ENCODE data around the gene RUNDC1.
A peak's percentile ranks its signal among the peaks of the same experiment; 100 is the strongest.
"Not testable (repeated sequence)": the region's sequence is repeated elsewhere in the genome, so short reads cannot be mapped to it uniquely, and the experiment has no call there.

RUNDC1 gene

DNA sequence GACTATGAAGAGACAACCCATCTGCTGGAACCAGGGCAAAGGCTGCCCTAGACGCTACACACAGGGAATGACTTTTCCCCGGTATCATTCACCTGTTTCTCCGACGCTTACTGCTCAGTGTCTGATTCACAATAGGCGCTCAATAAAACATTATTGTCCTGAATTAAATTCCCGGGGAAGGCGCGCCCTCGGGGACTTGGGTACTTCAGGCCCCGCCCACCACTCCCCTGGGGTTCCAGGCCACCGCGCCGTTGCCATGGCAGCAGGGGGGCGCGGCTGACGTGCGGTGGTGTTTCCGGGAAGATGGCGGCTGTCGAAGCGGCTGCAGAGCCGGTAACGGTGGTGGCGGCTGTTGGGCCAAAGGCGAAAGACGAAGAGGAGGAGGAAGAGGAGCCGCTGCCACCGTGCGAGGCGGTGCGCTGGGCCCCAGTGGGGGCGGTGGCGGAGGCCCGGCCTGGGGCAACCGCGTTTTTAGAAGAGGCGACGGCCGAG, at the start of gene RUNDC1:
TSS of gene RUNDC1 (plus strand) at position 292 of the 492 bp plus-strand sequence. CDS start at position 304, 12 bp downstream.
- DNase-seq = peak; percentile 88

- DNase-seq = peak; percentile 81
Observed at GRCh38 chr17:42937712-42938596, 42.4 kb upstream of the RUNDC1 start.

- no peak for DNase-seq
Observed at GRCh38 chr17:42944211-42944610, 36.2 kb upstream of the RUNDC1 start.

DNA sequence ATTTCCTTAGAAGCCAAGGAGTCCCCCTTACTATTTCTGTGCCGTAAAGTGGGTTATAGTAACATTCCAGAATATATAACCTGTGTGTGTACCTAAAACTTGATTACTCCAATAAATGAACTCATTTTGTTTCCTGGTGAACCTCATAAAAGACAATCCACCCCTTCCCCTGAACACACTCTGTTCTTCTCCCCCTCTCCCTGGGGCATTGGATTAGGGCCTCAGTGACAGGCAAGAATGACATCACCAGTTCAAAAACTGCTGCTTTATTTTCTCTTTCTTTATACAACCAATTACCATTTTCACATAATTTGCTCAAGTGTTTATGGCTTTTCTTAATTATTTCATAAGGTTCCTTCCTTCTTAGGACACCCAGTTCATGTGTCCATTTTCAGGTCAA, 33.6 kb upstream of the RUNDC1 start:
- no peak for DNase-seq

DNA sequence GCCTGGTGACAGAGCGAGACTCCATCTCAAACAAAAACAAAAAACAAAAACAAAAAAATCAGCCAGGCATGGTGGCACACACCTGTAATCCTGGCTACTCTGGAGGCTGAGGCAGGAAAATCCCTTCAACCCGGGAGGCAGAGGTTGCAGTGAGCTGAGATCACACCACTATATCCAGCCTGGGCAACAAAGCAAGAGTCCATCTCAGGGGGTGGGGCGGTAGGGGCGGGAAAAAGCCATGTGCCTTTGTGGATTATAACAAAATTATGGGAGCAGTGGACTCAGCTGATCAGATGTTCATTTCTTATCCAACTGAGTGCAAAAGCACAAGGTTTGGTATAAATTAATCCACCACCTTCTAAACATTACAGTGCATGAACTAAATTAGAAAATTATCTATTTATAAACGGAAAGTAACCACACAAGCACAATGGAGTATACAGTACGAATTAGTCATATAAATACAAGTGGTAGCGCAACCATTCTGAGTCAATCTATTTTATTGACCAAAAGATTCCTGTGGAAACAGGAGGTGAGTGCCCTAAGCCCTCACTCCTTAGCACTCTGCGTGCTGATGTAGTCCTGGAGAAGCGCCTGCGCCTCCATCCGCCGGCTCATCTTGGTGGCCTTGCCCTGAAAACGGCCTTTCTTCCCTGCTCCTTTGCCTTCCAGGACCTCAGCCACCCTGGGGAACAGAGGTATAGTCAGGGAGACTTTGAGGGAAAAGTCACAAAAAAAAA, 30.2 kb upstream of the RUNDC1 start:
- DNase-seq = no peak

DNA sequence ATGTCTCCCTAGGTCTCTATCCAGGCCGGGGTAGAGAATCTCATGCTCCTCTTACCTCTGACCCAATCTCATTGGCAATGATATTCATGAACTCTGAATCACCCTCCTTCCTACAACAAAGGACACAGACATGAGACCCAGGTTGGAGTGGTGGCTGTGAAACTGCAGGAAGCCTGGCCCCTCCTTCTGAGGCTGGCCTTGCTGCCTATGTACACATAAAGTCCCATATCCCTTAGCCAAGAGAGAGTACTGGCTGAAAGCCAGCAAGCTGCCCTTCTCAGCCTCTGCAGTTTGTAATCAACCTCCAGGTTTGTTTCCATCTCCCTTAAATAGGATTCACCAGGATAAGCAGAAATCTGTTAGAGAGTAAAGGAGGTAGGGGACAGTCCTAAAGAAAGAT, 26.7 kb upstream of the RUNDC1 start:
- DNase-seq = no peak

DNA sequence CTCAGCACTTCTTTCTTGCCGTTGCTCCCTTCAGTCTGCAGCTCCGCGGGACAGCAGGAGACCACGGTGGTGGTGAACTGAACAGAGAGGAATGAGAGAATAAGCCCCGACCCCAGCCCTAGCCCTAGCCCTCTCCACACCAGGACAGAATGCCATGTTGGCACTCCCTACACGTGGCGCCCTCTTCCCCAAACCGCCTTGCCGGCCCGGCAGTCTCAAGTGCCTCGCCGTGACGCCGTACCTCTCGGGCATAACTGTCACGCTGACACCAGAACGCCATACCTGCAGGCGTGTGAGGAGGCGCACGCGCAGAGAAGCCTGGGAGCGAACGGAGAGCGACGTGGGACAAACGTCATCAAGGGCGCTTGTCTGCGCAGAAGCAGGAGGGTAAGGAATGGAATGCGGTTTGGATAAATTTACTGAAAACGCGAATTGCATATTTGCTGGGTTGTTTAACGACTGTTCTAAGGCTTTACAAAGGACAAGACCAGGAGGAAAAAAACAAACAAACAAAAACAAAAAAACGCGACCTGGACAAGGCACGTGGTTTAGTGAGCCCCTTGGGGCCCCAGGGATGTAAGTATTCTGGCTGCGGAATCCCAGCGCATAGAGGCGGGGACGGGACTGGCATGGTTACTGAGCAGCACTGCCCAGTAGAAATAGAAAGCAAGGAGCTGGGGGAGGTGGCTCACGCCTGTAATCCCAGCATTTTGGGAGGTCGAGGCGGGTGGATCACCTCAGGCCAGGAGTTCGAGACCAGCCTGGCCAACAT, 16.0 kb upstream of the RUNDC1 start, which contains the start of gene AARSD1:
TSS of gene AARSD1 (minus strand) at position 294 of the 772 bp plus-strand sequence. CDS start at position 280, 14 bp downstream.
- DNase-seq = peak; percentile 94

- no peak for DNase-seq
Observed at GRCh38 chr17:42967925-42968324, 12.4 kb upstream of the RUNDC1 start.

- peak; percentile 63 for DNase-seq
Observed at GRCh38 chr17:42969001-42969581, 11.3 kb upstream of the RUNDC1 start.

DNA sequence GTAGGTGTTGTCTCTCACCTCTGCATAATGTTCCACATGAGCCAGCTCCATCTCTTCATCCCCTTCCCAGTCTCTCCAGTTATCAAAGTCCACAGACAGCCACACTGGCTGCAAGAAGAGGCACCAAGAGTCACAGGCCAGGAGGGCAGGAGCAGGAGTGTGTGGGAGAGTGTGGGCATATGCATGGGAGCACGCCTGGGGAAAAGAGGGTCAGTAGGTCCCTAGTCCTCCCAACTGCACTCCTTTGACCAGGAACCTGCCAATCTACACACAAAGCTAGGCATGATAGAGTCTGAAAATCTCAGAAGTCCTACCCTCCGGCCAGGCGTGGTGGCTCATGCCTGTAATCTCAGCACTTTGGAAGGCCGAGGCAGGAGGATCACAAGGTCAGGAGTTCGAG, 8.8 kb upstream of the RUNDC1 start:
- no peak for DNase-seq

DNA sequence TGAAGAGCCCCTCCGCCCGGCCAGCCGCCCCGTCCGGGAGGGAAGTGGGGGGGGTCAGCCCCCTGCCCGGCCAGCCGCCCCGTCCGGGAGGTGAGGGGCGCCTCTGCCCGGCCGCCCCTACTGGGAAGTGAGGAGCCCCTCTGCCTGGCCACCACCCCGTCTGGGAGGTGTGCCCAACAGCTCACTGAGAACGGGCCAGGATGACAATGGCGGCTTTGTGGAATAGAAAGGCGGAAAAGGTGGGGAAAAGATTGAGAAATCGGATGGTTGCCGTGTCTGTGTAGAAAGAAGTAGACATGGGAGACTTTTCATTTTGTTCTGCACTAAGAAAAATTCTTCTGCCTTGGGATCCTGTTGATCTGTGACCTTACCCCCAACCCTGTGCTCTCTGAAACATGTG, 7.0 kb upstream of the RUNDC1 start:
- not testable (repeated sequence) for DNase-seq

DNA sequence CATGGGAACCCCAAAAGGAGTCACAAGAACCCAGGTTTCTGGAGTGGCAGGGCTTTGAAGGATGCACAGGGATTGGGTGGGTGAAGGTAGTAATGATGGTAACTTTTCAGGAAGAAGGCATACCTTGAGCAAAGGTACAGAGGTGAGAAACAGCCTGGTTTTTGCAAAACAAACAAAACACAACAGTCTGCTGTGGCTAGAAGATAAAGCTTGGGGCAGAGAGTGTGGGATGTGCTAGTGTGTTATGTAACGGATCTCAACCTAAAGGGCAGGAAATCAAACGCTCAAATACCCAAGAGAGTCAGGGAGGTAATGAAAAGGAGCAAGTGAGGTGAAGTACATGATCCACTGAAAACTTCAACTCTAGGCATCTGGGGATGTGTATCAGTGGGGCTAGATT, 5.1 kb upstream of the RUNDC1 start:
- DNase-seq = no peak

GRCh38 chr17:42975701-42976100, 4.7 kb upstream of the RUNDC1 start:
- DNase-seq = not testable (repeated sequence)

DNA sequence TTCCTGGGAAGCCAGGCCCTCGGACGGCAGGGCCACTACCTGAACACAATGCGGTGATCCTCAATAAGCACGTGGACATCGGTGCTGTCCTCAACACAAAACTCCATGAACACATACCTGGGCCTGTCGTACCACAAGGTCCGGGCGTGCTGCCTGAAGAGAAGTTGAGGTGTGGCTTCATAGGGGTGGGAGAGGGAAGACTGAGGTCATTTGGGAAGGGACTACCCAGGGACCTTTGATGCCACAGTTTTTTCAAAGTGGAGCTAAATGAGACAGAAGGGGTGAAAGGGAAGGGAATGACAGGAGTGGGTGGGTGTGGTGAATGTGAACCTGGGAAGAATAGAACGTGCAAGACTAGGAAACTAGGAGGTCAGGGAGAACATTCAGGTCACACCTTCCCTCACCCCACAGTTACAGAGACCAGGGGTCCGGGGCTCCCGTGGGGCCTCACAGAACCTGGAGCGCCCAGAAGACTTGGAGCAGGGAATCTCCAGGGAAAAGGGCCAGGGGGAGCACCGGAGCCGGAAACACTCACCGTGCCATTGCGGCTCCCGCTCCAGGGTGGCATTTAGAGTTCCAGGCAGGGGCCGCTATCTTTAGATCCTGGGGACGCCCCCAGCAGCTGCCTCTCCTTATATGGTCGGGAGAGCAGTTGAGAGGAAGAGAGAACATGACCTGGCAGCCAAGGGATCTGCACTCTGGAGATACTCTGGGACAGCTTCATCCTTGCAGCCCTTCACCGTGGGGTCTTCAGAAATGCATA, 673 bp upstream of the RUNDC1 start, which contains the start of gene PTGES3L:
TSS of gene PTGES3L (minus strand) at position 570 of the 763 bp plus-strand sequence. CDS start at position 543, 27 bp downstream.
- DNase-seq = peak; percentile 80

- DNase-seq = peak; percentile 59
Observed at GRCh38 chr17:42980766-42981397, 517 bp downstream of the RUNDC1 start.

GRCh38 chr17:42982266-42982665, 1.9 kb downstream of the RUNDC1 start:
- DNase-seq = no peak

DNA sequence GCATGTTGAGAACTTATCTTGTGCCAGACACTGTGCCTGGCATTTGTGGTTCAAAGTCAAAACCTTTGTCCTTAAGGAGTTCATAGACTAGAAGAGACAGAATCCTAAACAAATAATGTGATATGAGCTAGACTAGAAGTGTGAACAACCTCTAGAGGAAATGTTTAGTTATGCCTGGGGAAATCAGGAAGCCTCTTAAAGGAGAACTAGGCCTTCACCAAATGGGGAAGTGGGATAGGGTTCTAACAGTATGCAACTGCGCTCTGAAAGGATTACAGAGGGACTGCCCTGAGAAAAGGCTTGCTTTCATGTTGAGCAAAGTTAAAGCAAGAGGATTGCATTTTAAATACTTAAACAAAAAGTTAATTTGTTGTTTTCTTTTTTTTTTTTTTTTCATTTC, 4.9 kb downstream of the RUNDC1 start:
- DNase-seq = peak; percentile 80

DNA sequence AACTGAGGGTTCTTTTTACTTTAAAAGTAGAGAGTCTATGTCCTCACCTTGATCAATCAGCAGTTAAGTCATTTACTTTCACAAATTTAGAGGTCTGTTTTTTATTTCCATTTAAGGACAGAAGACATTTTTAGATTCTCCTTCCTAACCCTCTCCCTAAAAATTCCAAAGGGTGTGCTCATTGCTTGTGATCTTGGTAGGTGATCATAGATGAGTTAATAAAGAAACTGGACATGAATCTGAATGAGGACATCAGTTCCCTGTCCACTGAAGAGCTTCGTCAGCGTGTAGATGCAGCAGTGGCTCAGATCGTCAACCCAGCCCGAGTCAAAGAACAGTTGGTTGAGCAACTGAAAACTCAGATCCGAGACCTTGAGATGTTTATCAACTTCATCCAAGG, 8.8 kb downstream of the RUNDC1 start:
- no peak for DNase-seq

DNA sequence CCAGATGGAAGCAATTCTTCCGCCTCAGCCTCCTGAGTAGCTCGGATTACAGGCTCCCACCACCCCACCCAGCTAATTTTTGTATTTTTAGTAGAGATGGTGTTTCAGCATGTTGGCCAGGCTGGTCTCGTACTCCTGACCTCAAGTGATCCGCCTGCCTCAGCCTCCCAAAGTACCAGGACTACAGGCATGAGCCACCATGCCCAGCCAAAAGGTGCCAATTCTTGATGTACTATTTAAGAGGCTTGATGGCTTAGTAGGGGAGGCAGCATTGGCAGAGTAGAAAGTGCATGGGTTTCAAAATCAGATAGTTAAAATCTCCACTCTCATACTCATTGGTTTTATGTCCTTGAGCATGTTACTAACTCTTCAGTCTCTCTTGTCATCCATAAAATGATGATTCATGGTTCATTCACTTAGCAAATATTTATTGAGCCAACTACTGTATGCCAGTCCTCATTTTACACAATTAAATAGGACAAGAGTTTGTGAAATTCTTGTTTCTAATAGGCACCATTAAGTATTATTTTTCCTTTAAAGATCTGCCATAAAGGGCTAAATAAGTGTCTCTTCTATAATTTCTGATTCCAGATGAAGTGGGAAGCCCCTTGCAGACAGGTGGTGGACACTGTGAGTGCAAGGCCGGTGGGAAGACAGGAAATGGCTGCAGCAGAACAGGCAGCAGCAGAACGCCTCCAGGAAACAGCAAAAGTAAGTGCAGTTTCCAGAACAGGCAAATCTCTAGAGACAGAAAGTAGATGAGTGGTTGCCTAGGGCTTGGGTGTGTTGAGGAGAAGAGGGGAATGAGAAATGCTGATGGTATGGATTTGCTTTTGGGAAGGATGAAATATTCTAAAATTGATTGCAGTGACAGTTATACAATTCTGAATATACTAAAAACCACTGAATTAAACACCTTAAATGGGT, 9.6 kb downstream of the RUNDC1 start:
- no peak for DNase-seq

DNA sequence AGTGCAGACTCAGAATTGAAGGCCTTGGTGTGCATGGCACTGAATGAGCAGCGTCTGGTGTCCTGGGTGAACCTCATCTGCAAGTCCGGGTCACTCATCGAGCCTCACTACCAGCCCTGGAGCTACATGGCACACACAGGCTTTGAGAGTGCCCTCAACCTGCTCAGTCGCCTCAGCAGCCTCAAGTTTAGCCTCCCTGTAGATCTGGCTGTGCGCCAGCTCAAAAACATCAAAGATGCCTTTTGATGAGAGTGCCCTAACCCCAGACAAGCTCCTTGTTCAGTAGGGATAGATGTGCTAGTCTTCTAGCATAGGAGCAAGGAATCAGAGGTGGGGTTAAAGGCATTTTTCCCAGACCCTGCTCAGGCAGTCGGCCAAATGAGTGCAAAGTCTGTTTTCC, 11.1 kb downstream of the RUNDC1 start:
- no peak for DNase-seq
